NCI-H748 treated with DMSO at 0.1 percent for 48 hours (cell line): Measurements from ENCODE around the gene C10orf62.
"Not testable (repeated sequence)": the region's sequence is repeated elsewhere in the genome, so short reads cannot be mapped to it uniquely, and the experiment has no call there.

Experiments used
- DNase-seq: peaks from one replicate; lab custom pipeline; 2025; lab: John Stamatoyannopoulos, UW

The C10orf62 gene

DNA sequence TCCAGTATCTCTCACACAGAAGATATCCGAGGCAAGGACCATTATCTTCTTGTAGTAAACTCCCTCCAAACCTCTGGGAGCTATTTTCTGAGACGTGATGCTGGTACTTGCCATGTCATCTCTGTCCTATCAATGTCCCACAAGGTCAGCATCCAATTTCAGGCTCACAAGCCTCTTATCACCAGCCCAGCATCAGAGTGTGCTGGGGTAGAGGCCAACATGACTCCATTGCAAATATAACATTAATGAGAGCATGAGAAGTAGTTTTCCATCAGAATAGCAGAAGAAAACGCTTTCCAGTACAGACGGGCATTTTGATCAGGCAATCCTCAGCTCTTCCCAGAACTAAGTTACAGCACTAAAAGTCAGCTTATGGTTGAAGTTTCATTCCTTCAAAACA is 38.2 kb downstream of the C10orf62 start:
- no peak for DNase-seq

DNA sequence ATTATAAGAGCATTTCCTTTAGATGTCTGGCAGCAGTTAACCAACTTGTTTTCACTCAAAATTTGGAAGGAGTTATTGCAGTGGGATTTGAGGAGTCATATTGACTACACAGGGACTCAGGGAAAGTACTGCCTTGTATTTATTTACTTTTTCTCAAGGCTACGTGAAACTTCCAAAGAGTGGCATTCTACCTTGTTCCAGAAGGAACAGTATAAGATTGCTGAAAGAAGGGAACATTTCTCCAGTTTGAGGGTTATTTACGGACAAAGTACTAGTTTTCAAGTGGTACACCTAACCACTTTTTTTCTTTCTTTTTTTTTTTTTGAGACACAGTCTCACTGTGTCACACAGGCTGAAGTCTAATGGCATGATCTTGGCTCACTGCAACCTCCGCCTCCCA is 38.7 kb downstream of the C10orf62 start:
- DNase-seq, result no peak

DNA sequence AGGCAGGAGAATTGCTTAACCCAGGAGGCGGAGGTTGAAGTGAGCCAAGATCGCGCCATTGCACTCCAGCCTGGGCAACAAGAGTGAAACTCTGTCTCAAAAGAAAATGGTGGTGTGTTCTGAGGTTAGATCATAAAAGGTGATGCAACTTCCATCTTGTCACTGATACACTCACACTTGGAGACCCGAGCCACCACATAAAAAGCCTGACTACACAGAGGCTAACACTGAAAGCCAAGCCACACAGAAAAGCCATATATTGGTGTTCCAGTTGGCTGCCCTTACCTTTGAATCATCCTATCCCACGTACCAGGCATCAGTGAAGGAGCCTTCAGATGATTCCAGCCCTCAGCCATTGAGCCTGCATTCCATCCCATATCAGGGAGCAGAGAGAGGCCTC is 39.8 kb downstream of the C10orf62 start:
- no peak for DNase-seq

DNA sequence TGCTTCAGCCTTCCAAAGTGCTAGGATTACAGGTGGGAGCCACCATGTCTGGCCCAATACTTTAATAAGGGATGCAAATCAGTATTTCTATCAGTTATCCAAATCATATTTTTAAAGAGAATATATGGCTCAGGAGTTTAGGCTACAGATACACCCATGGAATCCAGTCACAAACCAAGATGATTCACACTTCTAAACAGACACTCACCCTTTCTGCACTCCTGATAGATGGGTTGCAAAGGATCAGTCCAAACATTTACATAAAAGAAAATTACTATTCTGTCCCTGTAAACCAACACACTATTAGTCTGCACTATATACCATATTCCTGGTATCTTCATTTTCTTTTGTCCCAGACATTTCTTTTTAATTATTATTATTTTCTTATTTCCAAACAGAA is 41.6 kb downstream of the C10orf62 start:
- no peak for DNase-seq

DNA sequence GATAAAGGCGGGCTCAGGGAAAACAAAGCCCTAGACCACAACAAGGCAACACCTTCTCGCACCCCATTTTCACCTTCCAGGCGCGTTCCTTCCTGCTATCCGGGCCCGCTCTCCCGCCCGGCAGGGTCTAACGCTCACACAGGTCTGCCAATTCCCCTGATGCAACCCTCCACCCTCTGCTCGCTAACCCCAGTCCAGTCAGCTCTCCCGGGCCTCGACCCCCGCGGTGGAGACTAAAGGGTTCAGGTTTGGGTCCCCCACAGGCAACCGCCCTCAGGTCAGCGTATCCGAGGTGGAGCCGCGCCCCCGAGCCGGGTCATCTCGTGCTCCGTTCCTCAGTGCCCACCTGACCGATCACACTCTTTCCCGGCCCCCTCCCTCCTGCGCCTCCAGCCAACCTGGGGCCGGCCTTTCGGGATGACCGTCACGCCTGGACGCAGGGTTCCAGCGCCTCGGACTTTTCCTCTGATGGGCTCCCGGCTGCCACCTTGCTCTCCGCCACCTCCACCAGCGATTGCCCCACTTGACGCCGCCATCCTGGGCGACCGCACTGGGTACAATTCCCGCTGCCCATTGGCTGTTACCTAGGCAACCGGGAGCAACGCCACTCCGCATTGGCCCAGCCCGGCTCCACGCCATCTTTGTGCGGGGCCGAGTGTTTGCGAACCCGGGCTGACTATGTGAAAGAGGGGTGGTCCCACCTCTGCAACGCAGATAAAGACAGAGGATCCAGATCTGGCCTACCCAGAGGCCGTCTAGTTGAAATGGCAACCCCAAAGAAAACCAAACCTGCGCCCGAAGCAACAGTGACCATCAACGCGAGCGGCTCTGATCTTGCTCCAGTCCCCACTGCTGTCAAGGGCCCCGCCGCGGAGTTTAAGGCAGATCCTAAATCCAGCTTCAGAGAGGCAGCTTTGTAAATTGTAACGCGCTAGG is 43.7 kb downstream of the C10orf62 start, which contains the start of gene MORN4:
TSS of gene MORN4 (minus strand) at position 552 of the 936 bp plus-strand sequence. CDS start 13,847 bp downstream, outside the sequence.
- peak; percentile 80 for DNase-seq

DNA sequence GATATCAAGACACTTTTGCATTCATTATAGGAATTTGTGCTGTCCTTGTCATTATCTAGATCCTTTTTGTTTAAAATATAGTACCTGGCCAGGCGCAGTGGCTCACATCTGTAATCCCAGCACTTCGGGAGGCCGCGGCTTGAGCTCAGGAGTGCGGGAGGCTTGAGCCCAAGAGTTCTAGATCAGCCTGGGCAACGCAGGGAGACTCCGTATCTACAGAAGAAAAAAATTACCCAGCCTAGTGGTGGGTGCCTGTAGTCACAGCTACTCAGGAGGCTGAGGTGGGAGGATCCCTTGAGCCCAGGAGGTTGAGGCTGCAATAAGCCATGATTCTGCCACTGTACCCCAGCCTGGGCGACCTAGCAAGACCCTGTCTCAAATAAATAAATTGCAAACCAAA is 44.4 kb downstream of the C10orf62 start:
- DNase-seq, result no peak

DNA sequence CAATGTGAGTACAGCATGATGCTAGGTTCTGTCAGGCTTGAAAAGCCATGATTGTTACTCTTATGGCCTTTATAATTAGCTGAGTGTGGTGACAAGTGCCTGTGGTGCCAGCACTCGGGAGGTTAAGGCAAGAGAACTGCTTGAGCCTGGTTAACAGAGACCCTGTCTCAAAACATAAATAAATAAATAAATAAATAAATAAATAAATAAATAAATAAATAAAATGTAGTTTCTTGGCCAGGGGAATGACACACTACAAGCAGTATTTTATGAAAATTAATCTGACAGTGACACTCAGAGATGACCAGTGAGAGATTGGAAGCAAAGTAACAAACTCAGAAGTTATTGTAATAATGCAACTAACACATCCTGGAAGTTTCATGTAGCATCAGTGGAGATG is 46.1 kb downstream of the C10orf62 start:
- no peak for DNase-seq

DNA sequence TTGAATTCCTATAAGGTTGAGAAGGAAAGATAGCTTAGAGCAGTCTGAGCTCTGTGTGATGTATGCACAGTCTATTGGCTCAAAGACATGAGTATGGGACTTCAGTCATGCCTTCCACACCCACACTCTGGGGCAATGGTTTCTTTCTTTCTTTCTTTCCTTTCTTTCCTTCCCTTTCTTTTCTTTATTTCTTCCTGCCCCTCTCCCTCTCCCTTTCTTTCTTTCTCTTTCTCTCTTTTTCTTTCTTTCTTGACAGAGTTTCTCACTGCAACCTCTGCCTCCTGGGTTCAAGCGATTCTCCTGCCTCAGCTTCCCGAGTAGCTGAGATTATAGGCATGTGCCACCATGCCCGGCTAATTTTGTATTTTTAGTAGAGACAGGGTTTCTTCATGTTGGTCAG is 49.6 kb downstream of the C10orf62 start:
- not testable (repeated sequence) for DNase-seq

DNA sequence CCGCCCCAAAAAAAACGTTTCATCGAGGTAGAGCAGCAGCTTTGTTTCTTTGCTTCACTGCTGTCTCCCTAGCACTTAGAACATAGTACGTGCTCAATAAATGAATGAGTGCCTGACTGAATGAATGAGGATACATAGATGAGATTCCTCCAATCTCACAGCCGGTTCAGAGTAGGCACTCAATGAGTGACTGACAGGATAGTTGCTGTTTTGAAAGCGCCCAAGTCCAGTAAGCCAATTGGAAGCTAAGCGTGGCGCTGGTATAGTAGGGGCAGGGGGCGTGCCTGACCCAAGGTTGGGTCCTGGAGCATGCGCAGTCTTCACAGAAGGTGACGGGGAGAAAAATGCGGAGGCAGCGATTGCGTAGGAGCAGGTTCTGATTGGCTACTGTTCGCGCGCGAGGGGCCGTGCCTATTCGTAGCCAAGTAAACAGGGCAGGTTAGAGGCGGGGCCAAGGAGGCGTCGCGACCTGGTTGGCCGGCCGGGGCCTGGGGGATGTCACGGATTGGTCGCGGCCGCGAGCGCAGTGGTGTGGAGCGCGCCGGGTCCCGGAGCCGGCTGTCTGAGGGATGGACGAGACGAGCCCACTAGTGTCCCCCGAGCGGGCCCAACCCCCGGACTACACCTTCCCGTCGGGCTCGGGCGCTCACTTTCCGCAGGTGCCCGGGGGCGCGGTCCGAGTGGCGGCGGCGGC is 50.8 kb downstream of the C10orf62 start, which contains the start of gene PI4K2A:
TSS of gene PI4K2A (plus strand) at position 498 of the 694 bp plus-strand sequence. CDS start at position 570, 72 bp downstream.
- peak; percentile 92 for DNase-seq
